AG04450 (cell line): ENCODE data around the gene C5orf15. TPM values are rescaled to one million over a fixed set of nuclear protein-coding genes. Genes with fewer than 3 reads are reported as not detected.
A peak's percentile ranks its signal among the peaks of the same experiment; 100 is the strongest.
"Not testable (repeated sequence)": the region's sequence is repeated elsewhere in the genome, so short reads cannot be mapped to it uniquely, and the experiment has no call there.

Source experiments
- CTCF ChIA-PET: fragments of 300-600, 350-600 bp; formaldehyde crosslinking; extraction: SDS; loops from one replicate; lab custom pipeline; 2022; ENCODE audit warnings: antibody characterized with exemption, inconsistent platforms; lab: Charles Lee
- POLR2A ChIA-PET: fragments of 350-600 bp; formaldehyde crosslinking; extraction: SDS; loops from one replicate; lab custom pipeline; 2021; ENCODE audit warnings: antibody characterized with exemption, inconsistent platforms; lab: Yijun Ruan, JAX
- DNase-seq: peaks from one replicate; pipeline ENCODE4 v3.0.0-alpha.2; 2011; ENCODE audit warnings: low read depth, low spot score
- H3K27ac ChIP-seq: one replicate; pipeline ENCODE4 v1.5.1; 2012; ENCODE audit warnings: low read depth, low read length, control low read depth
- H3K27me3 ChIP-seq: one replicate; pipeline ENCODE4 v1.6.0; 2012; ENCODE audit warnings: low read length; ENCODE audit not compliant: control insufficient read depth, insufficient read depth
- H3K4me3 ChIP-seq: 2 replicates; pipeline ENCODE4 v1.5.1; 2011; ENCODE audit warnings: mild to moderate bottlenecking, low read depth, low read length, control low read depth
- H3K9me3 ChIP-seq: 2 replicates; pipeline ENCODE4 v1.5.1; 2012; ENCODE audit warnings: low read length; ENCODE audit not compliant: control insufficient read depth, insufficient read depth
- polyA plus RNA-seq: library from polyadenylated mRNA; depleted of rRNA; stranded (reverse); fragments of >200 nt; gene quantifications from 2 replicates; pipeline ENCODE4 v1.2.3, GENCODE V29; 2011
- TF ChIP-seq, protein P1 (sequence below): IDR thresholded peaks from 2 replicates; pipeline ENCODE4 v1.5.1; 2011; ENCODE audit warnings: low read depth, low read length, control low read depth, inconsistent platforms

Gene C5orf15
- polyA plus RNA-seq, 1 experiment: 92.9 TPM

DNA sequence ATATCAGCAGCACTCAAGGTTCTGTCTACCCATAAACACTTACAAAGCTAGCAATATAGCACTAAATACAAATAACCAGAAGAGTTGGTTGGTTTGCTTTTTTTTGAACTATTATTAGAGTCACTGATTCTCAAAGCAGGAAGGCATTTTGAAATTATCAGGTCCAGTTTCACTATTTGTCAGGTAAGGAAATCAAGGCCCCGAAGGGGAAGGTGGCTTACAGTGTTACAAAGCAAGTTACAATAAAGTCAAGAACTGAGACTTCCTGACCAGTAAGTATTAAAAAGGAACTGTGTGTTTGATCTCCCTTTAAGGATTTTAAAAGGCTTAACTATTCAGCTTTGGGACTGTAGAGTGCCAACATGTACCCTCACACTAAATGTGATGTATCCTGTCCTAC is 10.8 kb downstream of the C5orf15 start:
- no peaks in the 10 kb centered on the region for H3K27me3 ChIP-seq
- no peak overlapping the region for H3K27ac ChIP-seq
- ChIA-PET CTCF (interaction anchor here (0.6 kb wide), 1 partner anchor 839 kb away, joined by 4 read pairs; no protein-coding TSS in a partner anchor), POLR2A (no interaction called here)
- H3K9me3 ChIP-seq: no peaks in the 10 kb centered on the region
- TF ChIP-seq, protein P1, sequence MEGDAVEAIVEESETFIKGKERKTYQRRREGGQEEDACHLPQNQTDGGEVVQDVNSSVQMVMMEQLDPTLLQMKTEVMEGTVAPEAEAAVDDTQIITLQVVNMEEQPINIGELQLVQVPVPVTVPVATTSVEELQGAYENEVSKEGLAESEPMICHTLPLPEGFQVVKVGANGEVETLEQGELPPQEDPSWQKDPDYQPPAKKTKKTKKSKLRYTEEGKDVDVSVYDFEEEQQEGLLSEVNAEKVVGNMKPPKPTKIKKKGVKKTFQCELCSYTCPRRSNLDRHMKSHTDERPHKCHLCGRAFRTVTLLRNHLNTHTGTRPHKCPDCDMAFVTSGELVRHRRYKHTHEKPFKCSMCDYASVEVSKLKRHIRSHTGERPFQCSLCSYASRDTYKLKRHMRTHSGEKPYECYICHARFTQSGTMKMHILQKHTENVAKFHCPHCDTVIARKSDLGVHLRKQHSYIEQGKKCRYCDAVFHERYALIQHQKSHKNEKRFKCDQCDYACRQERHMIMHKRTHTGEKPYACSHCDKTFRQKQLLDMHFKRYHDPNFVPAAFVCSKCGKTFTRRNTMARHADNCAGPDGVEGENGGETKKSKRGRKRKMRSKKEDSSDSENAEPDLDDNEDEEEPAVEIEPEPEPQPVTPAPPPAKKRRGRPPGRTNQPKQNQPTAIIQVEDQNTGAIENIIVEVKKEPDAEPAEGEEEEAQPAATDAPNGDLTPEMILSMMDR: no peak
- no peak overlapping the region for H3K4me3 ChIP-seq
- DNase-seq: no peak

DNA sequence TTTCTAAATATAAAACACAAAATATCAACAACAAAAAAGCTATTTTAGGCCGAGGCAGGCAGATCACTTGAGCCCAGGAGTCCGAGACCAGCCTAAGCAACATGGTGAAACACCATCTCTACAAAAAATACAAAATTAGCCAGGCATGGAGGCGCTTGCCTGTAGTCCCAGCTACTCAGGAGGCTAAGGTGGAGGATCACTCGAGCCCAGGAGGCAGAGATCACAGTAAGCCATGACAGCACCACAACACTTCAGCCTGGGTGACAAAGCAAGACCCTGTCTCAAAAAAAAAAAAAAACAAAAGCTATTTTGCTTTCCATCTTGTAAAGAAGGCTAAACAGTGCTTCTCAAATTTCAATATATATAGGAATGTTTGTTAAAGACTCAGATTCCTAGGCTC is 11.3 kb downstream of the C5orf15 start:
- H3K9me3 ChIP-seq: no peaks in the 10 kb centered on the region
- TF ChIP-seq, protein P1: no peak
- H3K4me3 ChIP-seq: no peak overlapping the region
- ChIA-PET CTCF (interaction anchor here (0.6 kb wide), 1 partner anchor 838 kb away, joined by 4 read pairs; no protein-coding TSS in a partner anchor), POLR2A (no interaction called here)
- no peak overlapping the region for H3K27ac ChIP-seq
- no peak for DNase-seq
- no peaks in the 10 kb centered on the region for H3K27me3 ChIP-seq

DNA sequence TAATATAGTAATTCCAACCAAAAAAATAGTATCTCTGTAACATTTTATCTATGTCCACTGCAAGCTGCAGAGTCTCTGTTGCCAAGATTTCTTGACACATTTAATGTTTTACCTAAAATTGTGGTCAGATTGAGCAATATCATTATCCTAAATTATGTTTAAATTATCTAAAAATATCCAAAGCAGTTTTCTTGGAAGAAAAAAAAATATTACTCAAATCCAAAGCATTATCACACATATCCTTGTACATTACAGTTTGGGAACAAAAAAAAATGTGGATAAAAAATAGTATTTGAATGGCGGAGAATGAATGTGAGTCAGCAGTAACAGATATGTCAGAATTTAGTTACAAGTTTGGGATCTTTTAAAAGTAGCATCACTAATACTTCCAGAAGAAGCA is 12.2 kb downstream of the C5orf15 start:
- POLR2A ChIA-PET, H3K9me3 ChIP-seq, H3K4me3 ChIP-seq, H3K27me3 ChIP-seq, CTCF ChIA-PET, H3K27ac ChIP-seq, DNase-seq: not testable (repeated sequence)

DNA sequence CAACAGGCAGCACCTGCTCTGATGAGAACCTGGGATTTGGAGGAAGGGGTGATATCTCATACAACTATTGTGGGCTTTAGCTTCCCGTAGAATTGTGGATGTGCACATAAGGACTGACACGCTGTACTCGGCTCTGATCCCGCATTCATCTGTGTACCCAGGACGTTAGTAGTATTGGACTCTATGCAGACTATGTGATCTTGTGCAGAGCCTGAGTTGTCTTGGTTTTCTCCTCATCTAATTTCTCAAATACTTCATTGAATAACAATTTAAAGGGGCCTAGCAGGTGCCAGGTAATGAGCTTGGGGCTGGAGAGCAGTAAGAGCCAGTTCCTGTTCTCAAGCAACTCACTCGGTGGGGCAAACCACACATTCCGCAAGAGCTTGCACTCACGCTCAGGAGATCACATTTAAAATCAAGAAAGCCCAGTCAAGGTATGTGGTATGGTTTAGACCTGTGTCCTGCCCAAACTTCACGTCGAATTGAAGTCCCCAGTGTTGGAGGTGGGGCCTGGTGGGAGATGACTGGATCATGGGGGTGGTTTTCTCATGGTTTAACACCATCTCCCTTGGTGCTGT is 14.8 kb downstream of the C5orf15 start:
- CTCF ChIA-PET: interaction anchor here (0.6 to 1.1 kb wide), 2 partner anchors 86 to 803 kb away, joined by 3 to 9 read pairs; no protein-coding TSS in a partner anchor
- no peak for DNase-seq

DNA sequence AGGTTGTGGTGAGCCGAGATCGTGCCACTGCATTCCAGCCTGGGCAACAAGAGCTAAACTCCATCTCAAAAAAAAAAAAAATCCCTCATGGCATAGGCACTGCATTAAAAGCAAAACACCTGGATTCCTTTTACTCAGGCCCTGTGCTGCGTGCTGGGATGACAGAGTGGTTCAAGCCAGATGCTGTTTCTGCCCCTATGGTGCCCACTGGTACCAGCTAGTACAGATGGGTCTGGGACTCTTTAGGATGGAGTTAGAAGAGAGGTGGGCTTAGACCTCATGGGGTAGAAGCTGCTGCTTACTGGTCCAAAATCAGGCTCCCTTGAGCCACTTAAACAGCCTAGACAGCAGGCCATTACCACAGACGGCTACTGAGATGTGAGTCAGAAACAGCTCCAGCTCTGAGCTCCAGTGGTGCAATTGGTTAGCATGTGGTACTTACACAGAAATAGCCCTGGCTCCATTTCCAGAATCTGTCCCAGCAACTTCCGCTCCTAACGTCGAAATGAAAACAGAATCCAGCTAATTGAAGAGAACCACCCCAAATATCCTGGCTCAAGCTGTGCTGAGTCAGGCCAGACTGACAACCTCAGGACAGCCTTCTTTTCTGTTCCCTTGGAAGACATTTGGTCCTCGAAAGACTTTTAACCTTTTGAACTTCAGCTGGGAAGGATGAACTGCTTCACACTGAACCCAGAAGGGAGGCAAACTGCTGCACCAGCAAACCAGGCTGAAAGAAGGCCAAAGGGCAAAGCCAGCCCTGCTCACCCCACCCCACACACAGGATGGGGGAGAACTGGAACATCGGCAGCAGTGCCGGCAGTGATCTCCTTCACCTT is 15.5 kb downstream of the C5orf15 start:
- ChIA-PET POLR2A (interaction anchor here (0.8 kb wide), 1 partner anchor 11 kb away, joined by 3 read pairs; no protein-coding TSS in a partner anchor), CTCF (interaction anchor here (0.6 to 1.1 kb wide), 2 partner anchors 87 to 802 kb away, joined by 3 to 9 read pairs; no protein-coding TSS in a partner anchor)
- no peaks in the 10 kb centered on the region for H3K27me3 ChIP-seq
- H3K4me3 ChIP-seq: no peak overlapping the region
- TF ChIP-seq, protein P1: no peak
- H3K9me3 ChIP-seq: no peaks in the 10 kb centered on the region
- peak; percentile 84 for DNase-seq
- peak overlapping the region; percentile 80 for H3K27ac ChIP-seq

More for the DNA sequence above, 14.8 kb downstream of the C5orf15 start:
- no peak overlapping the region for H3K4me3 ChIP-seq
- POLR2A ChIA-PET: interaction anchor here (0.8 kb wide), 1 partner anchor 10 kb away, joined by 3 read pairs; no protein-coding TSS in a partner anchor
- TF ChIP-seq, protein P1: no peak
- no peaks in the 10 kb centered on the region for H3K9me3 ChIP-seq
- no peaks in the 10 kb centered on the region for H3K27me3 ChIP-seq
- H3K27ac ChIP-seq: peak overlapping the region; percentile 80
